ENCODE measurements around the gene CITED2. TPM values are rescaled to one million over a fixed set of nuclear protein-coding genes. Genes with fewer than 3 reads are reported as not detected.

Gene CITED2
- total and polyA plus RNA-seq, 2 donors from 2014 or later = 72.1 to 215 TPM

- TF ChIP-seq CTCF (IDR thresholded peaks at IDR 0.05; ENCODE audit: borderline replicate concordance, extremely low read depth, insufficient read depth) = no peak
- Histone ChIP-seq H3K27ac (ENCODE audit: low read depth in 2 of 2, low read length in 2 of 2) (no peak overlapping the region), H3K27me3 (ENCODE audit: control insufficient read depth, insufficient read depth, low read length) (no peaks in the 10 kb centered on the region), H3K9ac (ENCODE audit: low read length in 3 of 3) (no peak overlapping the region), H3K36me3 (ENCODE audit: control insufficient read depth in 2 of 3, insufficient read depth in 3 of 3, low read length in 3 of 3) (no peaks in the 10 kb centered on the region), H3K4me1 (ENCODE audit: control insufficient read depth in 2 of 3, insufficient read depth in 2 of 3, low read depth in 1 of 3, low read length in 3 of 3) (no peaks in the 10 kb centered on the region), H3K9me3 (ENCODE audit: control insufficient read depth in 2 of 3, insufficient read depth in 1 of 3, low read length in 3 of 3) (no peaks in the 10 kb centered on the region), H3K4me3 (ENCODE audit: low read length in 3 of 3) (no peak overlapping the region)
- no peak for DNase-seq
- intact Hi-C loops (cut with DNase I) = no loop called here
- FAIRE-seq = no peak
Observed at GRCh38 chr6:139344186-139344963, 30.1 kb downstream of the CITED2 start.

GRCh38 chr6:139343052-139343750 is 31.2 kb downstream of the CITED2 start:
- H3K4me3 ChIP-seq (ENCODE audit: low read length in 3 of 3) = no peak overlapping the region
- H3K9ac ChIP-seq (ENCODE audit: low read length in 3 of 3) = no peak overlapping the region
- no peaks in the 10 kb centered on the region for H3K27me3 ChIP-seq (ENCODE audit: control insufficient read depth, insufficient read depth, low read length)
- TF ChIP-seq CTCF (IDR thresholded peaks at IDR 0.05; ENCODE audit: borderline replicate concordance, extremely low read depth, insufficient read depth) = no peak
- no peaks in the 10 kb centered on the region for H3K9me3 ChIP-seq (ENCODE audit: control insufficient read depth in 2 of 3, insufficient read depth in 1 of 3, low read length in 3 of 3)
- H3K4me1 ChIP-seq (ENCODE audit: control insufficient read depth in 2 of 3, insufficient read depth in 2 of 3, low read depth in 1 of 3, low read length in 3 of 3) = no peaks in the 10 kb centered on the region
- FAIRE-seq (no peak), DNase-seq (no peak)
- H3K27ac ChIP-seq (ENCODE audit: low read depth in 2 of 2, low read length in 2 of 2) = no peak overlapping the region
- H3K36me3 ChIP-seq (ENCODE audit: control insufficient read depth in 2 of 3, insufficient read depth in 3 of 3, low read length in 3 of 3) = no peaks in the 10 kb centered on the region
- intact Hi-C loops (cut with DNase I) = no loop called here

- no peak for FAIRE-seq
Observed at GRCh38 chr6:139341060-139341459, 33.4 kb downstream of the CITED2 start.

More at GRCh38 chr6:139341060-139341459, 33.4 kb downstream of the CITED2 start:
- no peak for DNase-seq
- Histone ChIP-seq H3K9me3 (ENCODE audit: control insufficient read depth in 2 of 3, insufficient read depth in 1 of 3, low read length in 3 of 3) (no peaks in the 10 kb centered on the region), H3K4me1 (ENCODE audit: control insufficient read depth in 2 of 3, insufficient read depth in 2 of 3, low read depth in 1 of 3, low read length in 3 of 3) (no peaks in the 10 kb centered on the region), H3K27me3 (ENCODE audit: control insufficient read depth, insufficient read depth, low read length) (no peaks in the 10 kb centered on the region), H3K36me3 (ENCODE audit: control insufficient read depth in 2 of 3, insufficient read depth in 3 of 3, low read length in 3 of 3) (no peaks in the 10 kb centered on the region), H3K4me3 (ENCODE audit: low read length in 3 of 3) (no peak overlapping the region), H3K27ac (ENCODE audit: low read depth in 2 of 2, low read length in 2 of 2) (no peak overlapping the region), H3K9ac (ENCODE audit: low read length in 3 of 3) (no peak overlapping the region)
- no peak for TF ChIP-seq CTCF (IDR thresholded peaks at IDR 0.05; ENCODE audit: borderline replicate concordance, extremely low read depth, insufficient read depth)
- intact Hi-C loops (cut with DNase I) = no loop called here

Measured in kidney (tissue), 14 donors.